HEK293 (cell line): ENCODE results near the gene PTGIS.

ENCODE experiments used
- MYNN ChIP-seq: fragments of 450-650 bp; formaldehyde crosslinking; IDR thresholded peaks from 2 replicates; pipeline ENCODE4 v1.5.1; 2016; ENCODE audit warnings: missing biosample characterization, missing genetic modification characterization, borderline replicate concordance
- REPIN1 ChIP-seq: fragments of 450-650 bp; formaldehyde crosslinking; IDR thresholded peaks from 2 replicates; pipeline ENCODE4 v1.5.1; 2017; ENCODE audit warnings: missing biosample characterization, missing genetic modification characterization, low read depth
- TRIM28 ChIP-seq: IDR thresholded peaks from 2 replicates; pipeline ENCODE4 v1.6.1; 2011; ENCODE audit warnings: low read length, control low read depth, borderline replicate concordance
- ZEB2 ChIP-seq: fragments of 450-650 bp; formaldehyde crosslinking; IDR thresholded peaks from 2 replicates; pipeline ENCODE4 v1.5.1; 2016; ENCODE audit warnings: missing biosample characterization, missing genetic modification characterization
- ZNF2 ChIP-seq: fragments of 450-650 bp; formaldehyde crosslinking; IDR thresholded peaks from 2 replicates; pipeline ENCODE4 v1.5.1; 2016; ENCODE audit warnings: missing biosample characterization, missing genetic modification characterization
- TF ChIP-seq, protein P1 (sequence below): fragments of 450-650 bp; formaldehyde crosslinking; IDR thresholded peaks from 2 replicates; pipeline ENCODE4 v1.5.1; 2016; ENCODE audit warnings: missing biosample characterization, missing genetic modification characterization
- TF ChIP-seq, protein P2 (sequence below): fragments of 450-650 bp; formaldehyde crosslinking; IDR thresholded peaks from 2 replicates; pipeline ENCODE4 v1.5.1; 2017; ENCODE audit warnings: missing biosample characterization, missing genetic modification characterization

DNA sequence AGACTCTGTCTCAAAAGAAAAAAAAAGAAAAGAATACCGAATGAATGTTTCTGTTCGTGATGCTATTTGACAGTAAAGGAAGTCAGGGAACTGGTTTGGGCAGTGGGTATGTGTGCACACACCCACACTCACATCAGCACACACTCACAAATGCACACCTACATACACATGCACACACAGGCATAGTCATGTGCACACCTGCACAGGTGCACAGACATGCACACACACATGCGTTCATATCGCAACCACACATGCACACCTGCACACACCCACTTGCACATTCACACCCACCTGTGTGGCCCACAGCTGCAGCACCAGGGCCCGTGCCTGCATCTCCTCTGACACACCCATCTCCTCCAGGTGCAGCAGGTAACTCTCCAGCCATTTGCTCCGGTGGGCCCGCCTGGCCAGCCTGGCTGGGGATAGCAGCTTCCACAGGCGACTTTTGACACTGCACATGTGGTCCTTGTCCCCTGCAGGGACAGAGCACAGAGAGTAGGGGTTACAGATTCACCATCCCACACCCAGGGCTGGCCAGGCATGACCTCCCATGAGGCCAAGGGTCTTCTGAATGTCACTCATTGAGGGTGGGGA, 44.1 kb downstream of the PTGIS start:
- TF ChIP-seq, protein P1, sequence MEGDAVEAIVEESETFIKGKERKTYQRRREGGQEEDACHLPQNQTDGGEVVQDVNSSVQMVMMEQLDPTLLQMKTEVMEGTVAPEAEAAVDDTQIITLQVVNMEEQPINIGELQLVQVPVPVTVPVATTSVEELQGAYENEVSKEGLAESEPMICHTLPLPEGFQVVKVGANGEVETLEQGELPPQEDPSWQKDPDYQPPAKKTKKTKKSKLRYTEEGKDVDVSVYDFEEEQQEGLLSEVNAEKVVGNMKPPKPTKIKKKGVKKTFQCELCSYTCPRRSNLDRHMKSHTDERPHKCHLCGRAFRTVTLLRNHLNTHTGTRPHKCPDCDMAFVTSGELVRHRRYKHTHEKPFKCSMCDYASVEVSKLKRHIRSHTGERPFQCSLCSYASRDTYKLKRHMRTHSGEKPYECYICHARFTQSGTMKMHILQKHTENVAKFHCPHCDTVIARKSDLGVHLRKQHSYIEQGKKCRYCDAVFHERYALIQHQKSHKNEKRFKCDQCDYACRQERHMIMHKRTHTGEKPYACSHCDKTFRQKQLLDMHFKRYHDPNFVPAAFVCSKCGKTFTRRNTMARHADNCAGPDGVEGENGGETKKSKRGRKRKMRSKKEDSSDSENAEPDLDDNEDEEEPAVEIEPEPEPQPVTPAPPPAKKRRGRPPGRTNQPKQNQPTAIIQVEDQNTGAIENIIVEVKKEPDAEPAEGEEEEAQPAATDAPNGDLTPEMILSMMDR (tag by site-specific recombination) = no peak
- TF ChIP-seq TRIM28 (no peak), ZNF2 (no peak), MYNN (tag by site-specific recombination) (no peak), REPIN1 (tag by site-specific recombination) (no peak), ZEB2 (tag by site-specific recombination) (no peak)
- TF ChIP-seq, protein P2, sequence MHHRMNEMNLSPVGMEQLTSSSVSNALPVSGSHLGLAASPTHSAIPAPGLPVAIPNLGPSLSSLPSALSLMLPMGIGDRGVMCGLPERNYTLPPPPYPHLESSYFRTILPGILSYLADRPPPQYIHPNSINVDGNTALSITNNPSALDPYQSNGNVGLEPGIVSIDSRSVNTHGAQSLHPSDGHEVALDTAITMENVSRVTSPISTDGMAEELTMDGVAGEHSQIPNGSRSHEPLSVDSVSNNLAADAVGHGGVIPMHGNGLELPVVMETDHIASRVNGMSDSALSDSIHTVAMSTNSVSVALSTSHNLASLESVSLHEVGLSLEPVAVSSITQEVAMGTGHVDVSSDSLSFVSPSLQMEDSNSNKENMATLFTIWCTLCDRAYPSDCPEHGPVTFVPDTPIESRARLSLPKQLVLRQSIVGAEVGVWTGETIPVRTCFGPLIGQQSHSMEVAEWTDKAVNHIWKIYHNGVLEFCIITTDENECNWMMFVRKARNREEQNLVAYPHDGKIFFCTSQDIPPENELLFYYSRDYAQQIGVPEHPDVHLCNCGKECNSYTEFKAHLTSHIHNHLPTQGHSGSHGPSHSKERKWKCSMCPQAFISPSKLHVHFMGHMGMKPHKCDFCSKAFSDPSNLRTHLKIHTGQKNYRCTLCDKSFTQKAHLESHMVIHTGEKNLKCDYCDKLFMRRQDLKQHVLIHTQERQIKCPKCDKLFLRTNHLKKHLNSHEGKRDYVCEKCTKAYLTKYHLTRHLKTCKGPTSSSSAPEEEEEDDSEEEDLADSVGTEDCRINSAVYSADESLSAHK (tag by site-specific recombination) = no peak
